GM10266 (cell line): ENCODE results near the gene E2F6.

ENCODE experiments used
- DNase-seq: peaks from one replicate; pipeline ENCODE4 v3.0.0; 2012; ENCODE audit errors: extremely low spot score
- CTCF ChIP-seq: IDR thresholded peaks from 2 replicates; pipeline ENCODE4 v1.5.1; 2012; ENCODE audit warnings: mild to moderate bottlenecking, low read depth; ENCODE audit not compliant: control insufficient read depth, insufficient read depth; ENCODE audit errors: missing control alignments

E2F6 gene

DNA sequence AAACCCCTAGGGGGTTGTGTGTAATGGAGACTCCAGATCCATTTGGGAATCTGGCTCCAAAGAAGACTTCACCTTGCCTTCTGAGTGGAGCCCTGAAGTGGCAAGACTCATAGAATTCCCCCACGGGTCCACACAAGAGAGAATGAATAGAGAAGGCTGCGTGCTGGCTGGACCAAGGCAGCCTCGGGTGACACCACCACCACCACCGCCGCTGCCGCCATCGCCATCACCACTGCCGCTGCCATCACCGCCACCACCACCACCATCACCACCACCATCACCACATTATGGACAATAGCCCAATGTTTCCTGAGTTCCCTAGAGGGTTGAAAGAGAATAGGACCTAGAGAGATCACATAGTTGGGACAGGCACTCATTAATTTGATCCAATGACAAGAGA is 63.5 kb downstream of the E2F6 start:
- DNase-seq, result no peak
- TF ChIP-seq CTCF, result no peak

GRCh38 chr2:11399438-11399762 is 66.6 kb downstream of the E2F6 start:
- TF ChIP-seq CTCF, result no peak
- no peak for DNase-seq

DNA sequence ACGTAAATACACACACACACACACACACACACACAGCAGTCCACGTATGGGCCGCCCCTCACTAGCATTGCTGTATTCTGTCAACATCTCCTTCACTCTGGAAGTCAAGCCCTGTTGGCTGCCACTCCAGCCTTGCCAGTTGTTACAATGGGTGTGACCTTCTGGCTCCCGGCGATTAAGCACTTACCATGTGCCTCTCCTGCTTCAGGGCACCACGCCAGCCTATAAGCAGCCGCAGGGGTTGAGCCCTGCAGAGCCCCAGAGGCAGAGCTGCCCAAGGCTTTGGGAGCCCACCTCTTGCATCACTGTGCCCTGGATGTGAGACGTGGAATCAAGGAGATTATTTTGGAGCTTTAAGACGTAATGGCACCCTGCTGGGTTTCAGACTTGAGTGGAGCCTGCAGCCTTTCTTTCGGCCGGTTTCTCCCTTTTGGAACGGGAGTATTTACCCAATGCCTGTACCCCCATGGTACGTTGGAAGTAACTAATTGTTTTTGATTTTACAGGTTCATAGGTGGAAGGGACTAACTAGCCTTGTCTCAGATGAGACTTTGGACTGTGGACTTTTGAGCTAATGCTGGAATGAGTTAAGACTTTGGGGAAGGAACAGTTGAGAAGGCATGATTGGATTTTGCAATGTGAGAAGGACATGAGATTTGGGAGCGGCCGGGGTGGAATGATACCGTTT is 67.1 kb downstream of the E2F6 start:
- no peak for TF ChIP-seq CTCF
- DNase-seq, result no peak

DNA sequence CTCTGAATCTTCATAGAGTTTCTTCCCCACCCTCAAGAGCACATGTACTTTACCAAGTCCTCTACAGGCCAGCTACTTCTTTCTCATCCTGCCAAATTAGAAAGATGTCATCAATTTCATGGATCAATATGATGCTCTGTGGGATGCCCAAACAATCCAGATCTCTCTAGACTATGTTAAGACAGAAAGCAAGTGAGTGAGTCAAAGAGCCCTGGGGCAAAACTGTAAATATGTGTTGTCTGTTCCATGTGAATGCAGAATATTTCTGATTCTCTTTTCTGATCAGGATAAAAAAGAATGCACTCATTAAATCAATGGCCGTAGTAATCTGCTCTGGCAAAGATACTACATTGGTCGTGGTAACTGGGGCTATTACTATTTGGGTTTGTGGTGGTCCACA is 68.4 kb downstream of the E2F6 start:
- no peak for DNase-seq
- TF ChIP-seq CTCF, result no peak

DNA sequence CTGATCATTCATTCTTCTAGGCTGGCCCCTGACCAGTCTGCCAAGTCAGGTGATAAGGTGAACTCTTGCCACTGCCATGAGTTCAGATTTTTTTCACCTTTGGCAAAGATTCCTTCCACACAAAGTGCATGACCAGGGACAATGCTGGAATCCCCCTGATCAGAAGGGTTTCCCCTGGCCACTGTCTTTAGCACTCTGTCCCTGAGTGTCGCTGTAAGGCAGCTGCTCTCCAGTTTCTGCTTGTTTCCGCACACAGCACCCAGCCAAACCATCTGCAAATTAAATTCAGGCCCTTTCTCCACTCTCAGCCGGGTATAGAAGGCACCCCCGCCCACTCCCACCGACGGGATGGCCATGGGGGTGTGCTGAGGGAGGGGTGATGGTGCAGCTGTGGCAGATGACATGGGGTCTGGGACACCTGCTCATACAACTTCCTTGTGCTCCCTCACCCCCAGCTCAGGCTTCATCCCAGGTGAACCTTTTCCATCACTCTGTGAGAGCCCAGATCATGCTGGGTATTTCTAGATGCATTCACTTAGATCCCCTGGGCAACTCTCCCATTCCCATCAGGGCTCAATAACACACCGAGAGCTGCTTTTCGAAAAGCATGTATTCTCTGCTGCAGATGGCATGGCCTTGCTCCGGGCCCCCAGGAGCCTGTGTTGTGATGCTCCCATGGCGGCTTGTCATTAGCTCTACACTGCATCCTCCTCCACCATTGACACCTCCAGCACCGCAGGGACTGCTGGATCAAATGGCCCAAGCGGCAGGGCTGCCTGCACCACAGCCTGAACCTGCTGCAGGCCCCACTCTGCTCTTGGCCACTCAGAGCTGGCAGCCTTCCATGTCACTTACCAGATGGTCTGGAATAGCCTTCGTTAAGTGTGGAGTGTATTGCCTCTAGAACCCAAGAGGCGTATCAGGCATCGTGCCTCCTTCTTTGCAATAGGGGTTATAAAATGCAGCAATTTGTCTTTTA is 69.2 kb downstream of the E2F6 start:
- TF ChIP-seq CTCF, result no peak
- no peak for DNase-seq

DNA sequence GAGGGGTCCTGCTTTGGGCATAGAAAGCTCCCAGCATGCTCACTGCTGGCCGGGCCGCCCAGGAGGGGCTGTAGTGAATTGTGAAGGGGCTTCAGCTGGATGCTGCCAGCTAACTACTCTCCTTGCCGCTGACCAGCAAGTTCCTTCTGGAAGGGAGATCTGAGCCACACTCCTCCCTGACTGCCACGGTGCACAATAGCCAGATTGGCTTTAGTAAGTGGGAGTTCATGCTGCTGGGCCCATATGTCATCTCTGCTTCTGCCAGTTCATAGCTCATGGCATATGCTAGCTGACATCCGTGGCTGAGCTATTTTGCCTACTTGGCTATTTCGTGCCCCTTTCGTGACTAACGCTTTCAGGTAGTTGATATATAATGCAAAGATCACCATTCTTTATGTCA is 69.9 kb downstream of the E2F6 start:
- TF ChIP-seq CTCF, result no peak
- no peak for DNase-seq

GRCh38 chr2:11395389-11395788 is 70.6 kb downstream of the E2F6 start:
- DNase-seq, result no peak
- TF ChIP-seq CTCF, result no peak
